ENCODE results near the gene SNW1.
A peak's percentile ranks its signal among the peaks of the same experiment; 100 is the strongest.

The SNW1 gene

GRCh38 chr14:77708749-77709148 lies 52.2 kb downstream of the SNW1 start:
- peaks cover 8% of the 10 kb centered on the region for H3K4me1 ChIP-seq (ENCODE audit: control insufficient read depth, insufficient read depth, low read length)
- ChIA-PET CTCF (interaction anchor here (0.6 to 1.8 kb wide), 5 partner anchors 9 to 1663 kb away, joined by 3 to 6 read pairs (median 3); partner anchors contain the start of gene AHSA1), POLR2A (interaction anchor here (1.2 kb wide), 1 partner anchor 91 kb away, joined by 4 read pairs; the partner anchor contains the start of gene ADCK1)
- H3K4me3 ChIP-seq (ENCODE audit: low read depth, low read length), result peak overlapping the region; percentile 95
- H3K27ac ChIP-seq (ENCODE audit: extremely low read depth, low read depth, low read length), result no peak overlapping the region
- H3K36me3 ChIP-seq (ENCODE audit: control insufficient read depth in 2 of 2, insufficient read depth in 1 of 2, low read length in 2 of 2), result peaks cover 40 to 52% of the 10 kb centered on the region in 2 experiments
- no peaks in the 10 kb centered on the region for H3K9me3 ChIP-seq (ENCODE audit: control insufficient read depth, insufficient read depth, low read depth, low read length)
- no peak for TF ChIP-seq MZF1 (tag by site-specific recombination; IDR thresholded peaks at IDR 0.05; ENCODE audit: borderline replicate concordance)
- no peak for TF ChIP-seq ZNF843 (tag by site-specific recombination; IDR thresholded peaks at IDR 0.05)
- TF ChIP-seq ZBTB6 (tag by site-specific recombination; IDR thresholded peaks at IDR 0.05), result no peak
- no peak for TF ChIP-seq SP3 (tag by site-specific recombination; IDR thresholded peaks at IDR 0.05)
- TF ChIP-seq MEIS1 (CRISPR knock-in tag; IDR thresholded peaks at IDR 0.05; ENCODE audit: borderline replicate concordance), result no peak
- TF ChIP-seq ZNF707 (tag by site-specific recombination; IDR thresholded peaks at IDR 0.05), result no peak
- no peak for TF ChIP-seq ZBTB20 (tag by site-specific recombination; IDR thresholded peaks at IDR 0.05)
- TF ChIP-seq GLI4 (tag by site-specific recombination; IDR thresholded peaks at IDR 0.05), result no peak
- no peak for TF ChIP-seq PRDM4 (tag by site-specific recombination; IDR thresholded peaks at IDR 0.05)

- Histone ChIP-seq H3K4me1 (ENCODE audit: control insufficient read depth, insufficient read depth, low read length) (peaks cover 8% of the 10 kb centered on the region), H3K9me3 (ENCODE audit: control insufficient read depth, insufficient read depth, low read depth, low read length) (no peaks in the 10 kb centered on the region), H3K4me3 (ENCODE audit: low read depth, low read length) (peak within 1 kb of the TSS; percentile 95), H3K27ac (ENCODE audit: extremely low read depth, low read depth, low read length) (peak within 1 kb of the TSS; percentile 56), H3K36me3 (ENCODE audit: control insufficient read depth in 2 of 2, insufficient read depth in 1 of 2, low read length in 2 of 2) (peaks cover 41 to 51% of the 10 kb centered on the region in 2 experiments)
- ChIA-PET POLR2A (interaction anchor here (1.2 kb wide), 1 partner anchor 92 kb away, joined by 4 read pairs; the partner anchor contains the start of gene ADCK1), CTCF (interaction anchor here (0.8 to 1.8 kb wide), 3 partner anchors 8 to 249 kb away, joined by 3 to 6 read pairs (median 3); partner anchors contain the start of gene AHSA1)
- TF ChIP-seq ZNF280D (tag by site-specific recombination; IDR thresholded peaks at IDR 0.05) (no peak), PRDM10 (tag by site-specific recombination; IDR thresholded peaks at IDR 0.05) (no peak), ZBTB17 (tag by site-specific recombination; IDR thresholded peaks at IDR 0.05) (peak; percentile 67), ZBTB10 (tag by site-specific recombination; IDR thresholded peaks at IDR 0.05) (no peak), ZNF580 (tag by site-specific recombination; IDR thresholded peaks at IDR 0.05) (peak; percentile 65; the same call in 1 of the 2 replicates), SP2 (tag by site-specific recombination; IDR thresholded peaks at IDR 0.05) (peak; percentile 68), ZNF560 (tag by site-specific recombination; IDR thresholded peaks at IDR 0.05; ENCODE audit: borderline replicate concordance) (no peak), ZNF639 (tag by site-specific recombination; IDR thresholded peaks at IDR 0.05) (0 out of 2 replicates have a peak, but pooled peaks have one; percentile 21)
Observed at GRCh38 chr14:77707724-77708408, 53.1 kb downstream of the SNW1 start, which contains the start of the genes ALKBH1 and SLIRP. ALKBH1 (minus strand) TSS chr14:77708023; CDS start chr14:77708004, 19 bp downstream. SLIRP (plus strand) TSS chr14:77708103; CDS start chr14:77708112, 9 bp downstream.
